ENCODE results near the gene DLGAP3. TPM values are rescaled to one million over a fixed set of nuclear protein-coding genes. Genes with fewer than 3 reads are reported as not detected.

DLGAP3 gene, protein sequence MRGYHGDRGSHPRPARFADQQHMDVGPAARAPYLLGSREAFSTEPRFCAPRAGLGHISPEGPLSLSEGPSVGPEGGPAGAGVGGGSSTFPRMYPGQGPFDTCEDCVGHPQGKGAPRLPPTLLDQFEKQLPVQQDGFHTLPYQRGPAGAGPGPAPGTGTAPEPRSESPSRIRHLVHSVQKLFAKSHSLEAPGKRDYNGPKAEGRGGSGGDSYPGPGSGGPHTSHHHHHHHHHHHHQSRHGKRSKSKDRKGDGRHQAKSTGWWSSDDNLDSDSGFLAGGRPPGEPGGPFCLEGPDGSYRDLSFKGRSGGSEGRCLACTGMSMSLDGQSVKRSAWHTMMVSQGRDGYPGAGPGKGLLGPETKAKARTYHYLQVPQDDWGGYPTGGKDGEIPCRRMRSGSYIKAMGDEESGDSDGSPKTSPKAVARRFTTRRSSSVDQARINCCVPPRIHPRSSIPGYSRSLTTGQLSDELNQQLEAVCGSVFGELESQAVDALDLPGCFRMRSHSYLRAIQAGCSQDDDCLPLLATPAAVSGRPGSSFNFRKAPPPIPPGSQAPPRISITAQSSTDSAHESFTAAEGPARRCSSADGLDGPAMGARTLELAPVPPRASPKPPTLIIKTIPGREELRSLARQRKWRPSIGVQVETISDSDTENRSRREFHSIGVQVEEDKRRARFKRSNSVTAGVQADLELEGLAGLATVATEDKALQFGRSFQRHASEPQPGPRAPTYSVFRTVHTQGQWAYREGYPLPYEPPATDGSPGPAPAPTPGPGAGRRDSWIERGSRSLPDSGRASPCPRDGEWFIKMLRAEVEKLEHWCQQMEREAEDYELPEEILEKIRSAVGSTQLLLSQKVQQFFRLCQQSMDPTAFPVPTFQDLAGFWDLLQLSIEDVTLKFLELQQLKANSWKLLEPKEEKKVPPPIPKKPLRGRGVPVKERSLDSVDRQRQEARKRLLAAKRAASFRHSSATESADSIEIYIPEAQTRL
- 0.26 and 0.31 TPM in 2 replicates for polyA plus RNA-seq (2013)

GRCh38 chr1:34929497-34929852 is at the start of gene DLGAP3:
Gene DLGAP3 (minus strand): TSS chr1:34929650. CDS start chr1:34905383, 24,267 bp downstream.
- peaks cover 31% of the 10 kb centered on the region for H3K27me3 ChIP-seq (ENCODE audit: insufficient read depth, low read length)
- no peak within 1 kb of the TSS for H2BK5ac ChIP-seq (ENCODE audit: low read depth, low read length, poor library complexity)
- no peak within 1 kb of the TSS for H3K18ac ChIP-seq (ENCODE audit: low read length)
- no peak within 1 kb of the TSS for H3K4ac ChIP-seq (ENCODE audit: low read depth, low read length)
- no peak within 1 kb of the TSS for H2BK12ac ChIP-seq (ENCODE audit: low read length)
- H4K8ac ChIP-seq (ENCODE audit: low read depth, low read length) = no peak within 1 kb of the TSS
- no peak within 1 kb of the TSS for H4K91ac ChIP-seq (ENCODE audit: low read depth, low read length)
- H4K12ac ChIP-seq (ENCODE audit: low read depth, low read length) = no peak within 1 kb of the TSS
- H3K4me1 ChIP-seq (ENCODE audit: control insufficient read depth in 1 of 2, insufficient read depth in 2 of 2, low read length in 2 of 2) = peaks cover 5 to 13% of the 10 kb centered on the region in 2 experiments
- no peak for DNase-seq
- H3K9me3 ChIP-seq (ENCODE audit: insufficient read depth, low read depth, low read length) = peaks cover 11% of the 10 kb centered on the region
- peak within 1 kb of the TSS; percentile 100 for H3K23ac ChIP-seq (ENCODE audit: low read length)
- H3K14ac ChIP-seq (ENCODE audit: low read length) = no peak within 1 kb of the TSS
- WGBS (ENCODE audit: extremely low coverage, insufficient coverage, insufficient read length) = no CpG with 5 or more reads among the region's 50 CpGs
- peak within 1 kb of the TSS; percentile 44 for H3K4me3 ChIP-seq (ENCODE audit: low read depth, low read length)
- no peak within 1 kb of the TSS for H3K9ac ChIP-seq (ENCODE audit: low read length)
- no peaks in the 10 kb centered on the region for H3K79me1 ChIP-seq (ENCODE audit: low read length)
- H3K36me3 ChIP-seq (ENCODE audit: control insufficient read depth in 1 of 2, insufficient read depth in 2 of 2, low read length in 2 of 2) = no peaks in the 10 kb centered on the region
- H2AK5ac ChIP-seq (ENCODE audit: low read length) = no peak within 1 kb of the TSS
- peak within 1 kb of the TSS; percentile 1 for H2AFZ ChIP-seq (ENCODE audit: insufficient read depth, low read length, poor library complexity)
- H3K27ac ChIP-seq (ENCODE audit: low read depth, low read length) = no peak within 1 kb of the TSS
- peak within 1 kb of the TSS; percentile 94 for H3K4me2 ChIP-seq (ENCODE audit: low read length)
- no peak within 1 kb of the TSS for H2BK120ac ChIP-seq (ENCODE audit: insufficient read depth, low read length, poor library complexity)
- H3K79me2 ChIP-seq (ENCODE audit: control insufficient read depth, insufficient read depth, low read length, poor library complexity) = no peaks in the 10 kb centered on the region

DNA sequence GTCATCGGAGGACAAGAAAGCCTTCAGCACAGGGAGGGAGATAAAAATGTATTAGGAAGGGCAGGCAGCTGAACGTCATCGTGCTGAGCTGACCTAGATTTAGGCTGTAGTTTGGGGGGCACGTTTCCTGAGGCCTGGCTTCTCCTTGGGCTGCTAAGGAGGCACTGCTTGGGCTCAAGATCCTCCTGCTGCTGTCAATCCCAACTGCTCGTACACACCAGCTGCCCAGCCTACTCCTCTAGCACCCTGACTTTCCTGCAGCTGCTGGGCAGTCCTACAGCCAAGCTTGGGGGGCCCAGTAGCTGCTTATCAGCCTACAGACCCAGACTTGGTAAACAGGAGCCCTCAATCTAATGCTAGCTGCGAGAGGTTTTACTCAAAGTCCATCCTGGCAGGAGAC is 49.5 kb upstream of the DLGAP3 start:
- H4K12ac ChIP-seq (ENCODE audit: low read depth, low read length) = no peak overlapping the region

GRCh38 chr1:34977858-34978257 is 48.4 kb upstream of the DLGAP3 start:
- Histone ChIP-seq H3K4ac (ENCODE audit: low read depth, low read length) (no peak overlapping the region), H3K4me1 (ENCODE audit: control insufficient read depth in 1 of 2, insufficient read depth in 2 of 2, low read length in 2 of 2) (peaks cover 0 to 4% of the 10 kb centered on the region in 2 experiments), H4K12ac (ENCODE audit: low read depth, low read length) (no peak overlapping the region), H2BK12ac (ENCODE audit: low read length) (no peak overlapping the region), H3K14ac (ENCODE audit: low read length) (no peak overlapping the region), H3K79me1 (ENCODE audit: low read length) (no peaks in the 10 kb centered on the region), H3K9ac (ENCODE audit: low read length) (no peak overlapping the region), H2BK120ac (ENCODE audit: insufficient read depth, low read length, poor library complexity) (no peak overlapping the region), H4K8ac (ENCODE audit: low read depth, low read length) (no peak overlapping the region), H3K18ac (ENCODE audit: low read length) (no peak overlapping the region), H2AFZ (ENCODE audit: insufficient read depth, low read length, poor library complexity) (no peak overlapping the region), H4K91ac (ENCODE audit: low read depth, low read length) (no peak overlapping the region), H3K27me3 (ENCODE audit: insufficient read depth, low read length) (no peaks in the 10 kb centered on the region), H3K4me2 (ENCODE audit: low read length) (no peak overlapping the region), H3K79me2 (ENCODE audit: control insufficient read depth, insufficient read depth, low read length, poor library complexity) (no peaks in the 10 kb centered on the region), H3K36me3 (ENCODE audit: control insufficient read depth in 1 of 2, insufficient read depth in 2 of 2, low read length in 2 of 2) (no peaks in the 10 kb centered on the region), H2AK5ac (ENCODE audit: low read length) (no peak overlapping the region), H3K27ac (ENCODE audit: low read depth, low read length) (no peak overlapping the region), H3K23ac (ENCODE audit: low read length) (no peak overlapping the region), H3K4me3 (ENCODE audit: low read depth, low read length) (no peak overlapping the region), H2BK5ac (ENCODE audit: low read depth, low read length, poor library complexity) (no peak overlapping the region), H3K9me3 (ENCODE audit: insufficient read depth, low read depth, low read length) (no peaks in the 10 kb centered on the region)
- no CpG with 5 or more reads among the region's 2 CpGs for WGBS (ENCODE audit: extremely low coverage, insufficient coverage, insufficient read length)
- DNase-seq = no peak

More for the DNA sequence above, 49.5 kb upstream of the DLGAP3 start:
- Histone ChIP-seq H4K8ac (ENCODE audit: low read depth, low read length) (no peak overlapping the region), H3K9ac (ENCODE audit: low read length) (no peak overlapping the region), H3K4me1 (ENCODE audit: control insufficient read depth in 1 of 2, insufficient read depth in 2 of 2, low read length in 2 of 2) (peaks cover 1 to 5% of the 10 kb centered on the region in 2 experiments), H3K79me2 (ENCODE audit: control insufficient read depth, insufficient read depth, low read length, poor library complexity) (no peaks in the 10 kb centered on the region), H2AK5ac (ENCODE audit: low read length) (no peak overlapping the region), H4K91ac (ENCODE audit: low read depth, low read length) (no peak overlapping the region), H3K23ac (ENCODE audit: low read length) (no peak overlapping the region), H3K9me3 (ENCODE audit: insufficient read depth, low read depth, low read length) (no peaks in the 10 kb centered on the region), H2BK120ac (ENCODE audit: insufficient read depth, low read length, poor library complexity) (no peak overlapping the region), H3K4me3 (ENCODE audit: low read depth, low read length) (no peak overlapping the region), H3K4me2 (ENCODE audit: low read length) (no peak overlapping the region), H3K27ac (ENCODE audit: low read depth, low read length) (no peak overlapping the region), H3K14ac (ENCODE audit: low read length) (no peak overlapping the region), H2BK5ac (ENCODE audit: low read depth, low read length, poor library complexity) (no peak overlapping the region), H2AFZ (ENCODE audit: insufficient read depth, low read length, poor library complexity) (no peak overlapping the region), H2BK12ac (ENCODE audit: low read length) (no peak overlapping the region), H3K18ac (ENCODE audit: low read length) (no peak overlapping the region), H3K36me3 (ENCODE audit: control insufficient read depth in 1 of 2, insufficient read depth in 2 of 2, low read length in 2 of 2) (no peaks in the 10 kb centered on the region), H3K79me1 (ENCODE audit: low read length) (no peaks in the 10 kb centered on the region), H3K4ac (ENCODE audit: low read depth, low read length) (no peak overlapping the region), H3K27me3 (ENCODE audit: insufficient read depth, low read length) (no peaks in the 10 kb centered on the region)
- WGBS (ENCODE audit: extremely low coverage, insufficient coverage, insufficient read length) = no CpG with 5 or more reads among the region's 6 CpGs
- DNase-seq = no peak

DNA sequence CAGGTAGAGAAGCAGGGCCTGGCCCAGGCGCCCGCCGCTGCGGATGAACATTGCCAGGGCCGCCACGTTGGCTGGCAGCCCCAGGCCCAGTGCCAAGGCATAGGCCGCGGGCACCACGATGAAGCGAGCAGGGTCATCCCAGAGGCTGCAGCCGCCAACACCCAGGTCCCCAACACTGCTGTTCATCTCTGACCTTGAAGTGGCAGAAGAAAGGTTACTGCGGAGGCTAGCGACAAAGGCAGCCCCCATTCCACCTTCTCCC is 47.7 kb upstream of the DLGAP3 start:
- H3K79me1 ChIP-seq (ENCODE audit: low read length) = no peaks in the 10 kb centered on the region
- H3K4me1 ChIP-seq (ENCODE audit: control insufficient read depth in 1 of 2, insufficient read depth in 2 of 2, low read length in 2 of 2) = peaks cover 0 to 4% of the 10 kb centered on the region in 2 experiments
- no peak overlapping the region for H3K23ac ChIP-seq (ENCODE audit: low read length)
- no peaks in the 10 kb centered on the region for H3K79me2 ChIP-seq (ENCODE audit: control insufficient read depth, insufficient read depth, low read length, poor library complexity)
- H2BK12ac ChIP-seq (ENCODE audit: low read length) = no peak overlapping the region
- H3K4me3 ChIP-seq (ENCODE audit: low read depth, low read length) = no peak overlapping the region
- H3K36me3 ChIP-seq (ENCODE audit: control insufficient read depth in 1 of 2, insufficient read depth in 2 of 2, low read length in 2 of 2) = no peaks in the 10 kb centered on the region
- H3K18ac ChIP-seq (ENCODE audit: low read length) = no peak overlapping the region
- H3K14ac ChIP-seq (ENCODE audit: low read length) = no peak overlapping the region
- H4K12ac ChIP-seq (ENCODE audit: low read depth, low read length) = no peak overlapping the region
- WGBS (ENCODE audit: extremely low coverage, insufficient coverage, insufficient read length) = no CpG with 5 or more reads among the region's 13 CpGs
- H4K91ac ChIP-seq (ENCODE audit: low read depth, low read length) = no peak overlapping the region
- no peak overlapping the region for H4K8ac ChIP-seq (ENCODE audit: low read depth, low read length)
- H3K9me3 ChIP-seq (ENCODE audit: insufficient read depth, low read depth, low read length) = no peaks in the 10 kb centered on the region
- no peak overlapping the region for H3K27ac ChIP-seq (ENCODE audit: low read depth, low read length)
- no peak overlapping the region for H2AK5ac ChIP-seq (ENCODE audit: low read length)
- H3K9ac ChIP-seq (ENCODE audit: low read length) = no peak overlapping the region
- H3K4me2 ChIP-seq (ENCODE audit: low read length) = no peak overlapping the region
- H2AFZ ChIP-seq (ENCODE audit: insufficient read depth, low read length, poor library complexity) = no peak overlapping the region
- H2BK5ac ChIP-seq (ENCODE audit: low read depth, low read length, poor library complexity) = no peak overlapping the region
- no peak for DNase-seq
- H3K27me3 ChIP-seq (ENCODE audit: insufficient read depth, low read length) = no peaks in the 10 kb centered on the region
- no peak overlapping the region for H2BK120ac ChIP-seq (ENCODE audit: insufficient read depth, low read length, poor library complexity)
- no peak overlapping the region for H3K4ac ChIP-seq (ENCODE audit: low read depth, low read length)

Data from trophoblast cell (in vitro differentiated cells and primary cell).